HG03175 (cell line): ENCODE data around the gene PTPN4.
"Not testable (repeated sequence)": the region's sequence is repeated elsewhere in the genome, so short reads cannot be mapped to it uniquely, and the experiment has no call there.

Source experiments
- ATAC-seq: cut with Tn5 transposase; IDR thresholded peaks from one replicate; pipeline ENCODE4 v1.9.1; 2021; ENCODE audit warnings: mild to moderate bottlenecking, moderate library complexity; ENCODE audit not compliant: unreplicated experiment

The PTPN4 gene

DNA sequence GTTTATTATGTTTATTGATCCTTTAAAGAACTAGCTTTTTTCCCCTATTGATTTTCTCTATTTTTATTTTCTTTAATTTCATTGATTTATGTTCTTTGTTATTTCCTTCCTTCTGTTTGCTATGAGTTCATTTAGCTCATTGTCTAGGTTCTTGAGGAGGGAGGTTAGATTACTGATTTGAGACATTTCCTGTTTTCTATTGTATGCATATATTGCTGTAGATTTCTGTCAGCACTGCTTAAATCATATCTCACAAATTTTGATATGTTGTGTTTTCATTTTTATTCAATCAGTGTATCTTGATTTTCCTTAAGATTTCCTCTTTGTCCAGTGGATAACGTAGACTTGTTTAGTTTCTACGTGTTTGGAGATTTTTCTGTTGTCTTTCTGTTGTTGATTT is 43.4 kb downstream of the PTPN4 start:
- no peak for ATAC-seq

DNA sequence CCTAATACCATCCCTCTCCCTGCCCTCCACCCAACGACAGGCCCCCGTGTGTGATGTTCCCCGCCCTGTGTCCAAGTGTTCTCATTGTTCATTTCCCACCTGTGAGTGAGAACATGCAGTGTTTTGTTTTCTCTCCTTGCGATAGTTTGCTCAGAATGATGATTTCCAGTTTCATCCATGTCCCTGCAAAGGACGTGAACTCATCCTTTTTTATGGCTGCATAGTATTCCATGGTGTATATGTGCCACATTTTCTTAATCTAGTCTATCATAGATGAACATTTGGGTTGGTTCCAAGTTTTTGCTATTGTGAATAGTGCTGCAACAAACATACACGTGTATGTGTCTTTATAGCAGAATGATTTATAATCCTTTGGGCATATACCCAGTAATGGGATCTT is 44.7 kb downstream of the PTPN4 start:
- ATAC-seq: not testable (repeated sequence)

DNA sequence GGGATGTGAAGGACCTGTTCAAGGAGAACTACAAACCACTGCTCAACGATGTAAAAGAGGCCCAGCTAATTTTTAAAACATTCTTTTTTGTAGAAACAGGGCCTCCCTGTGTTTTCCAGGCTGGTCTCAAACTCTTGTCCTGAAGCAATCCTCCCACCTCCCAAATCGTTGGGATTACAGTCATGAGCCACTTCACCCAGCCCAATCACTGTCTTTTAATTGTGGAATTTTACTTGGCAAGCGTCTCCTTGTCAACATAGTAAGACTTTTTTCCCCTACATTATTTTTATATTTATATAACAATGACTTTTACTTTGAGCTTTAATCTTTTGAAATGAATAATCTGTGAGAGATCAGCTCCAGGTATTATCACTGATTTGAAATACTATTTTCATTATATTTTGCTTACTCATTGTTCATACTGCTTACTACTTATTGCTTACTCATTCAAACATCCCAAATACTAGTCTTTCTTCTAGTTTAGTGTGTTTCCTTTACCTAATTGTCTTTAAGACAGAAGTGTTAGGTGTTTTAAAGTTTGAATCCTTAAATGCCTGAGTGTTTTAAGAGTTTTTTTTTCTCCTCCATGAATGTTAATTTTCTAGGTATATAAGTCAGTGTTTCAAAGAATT is 48.9 kb downstream of the PTPN4 start:
- no peak for ATAC-seq

DNA sequence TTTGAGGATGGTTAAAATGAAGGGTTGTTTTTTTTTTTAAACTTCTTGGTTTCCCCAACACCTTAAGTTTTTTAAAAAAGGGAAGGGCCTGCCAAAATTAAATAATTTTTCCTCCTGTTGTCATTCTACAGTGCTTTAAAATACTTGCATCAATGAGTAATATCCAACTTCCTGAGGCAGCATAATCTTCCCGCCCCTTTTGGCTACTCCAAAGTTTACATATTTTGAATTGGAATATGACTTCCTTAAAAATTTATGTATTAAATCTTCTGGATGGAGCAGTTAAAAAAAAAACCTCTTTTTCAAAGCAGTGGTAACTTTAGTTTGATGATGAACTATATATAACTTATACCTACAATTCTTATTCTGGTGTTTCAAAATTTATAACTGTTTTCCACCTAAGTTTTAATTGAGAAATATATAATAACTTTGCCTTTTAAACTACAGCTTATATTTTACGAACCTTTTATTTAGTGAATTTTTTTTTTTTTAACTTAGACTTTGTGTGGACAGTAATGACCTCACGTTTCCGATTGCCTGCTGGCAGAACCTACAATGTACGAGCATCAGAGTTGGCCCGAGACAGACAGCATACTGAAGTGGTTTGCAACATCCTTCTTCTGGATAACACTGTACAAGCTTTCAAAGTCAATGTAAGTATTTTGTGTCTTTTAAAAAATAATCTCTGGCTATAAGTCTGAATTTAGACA is 49.8 kb downstream of the PTPN4 start:
- no peak for ATAC-seq

DNA sequence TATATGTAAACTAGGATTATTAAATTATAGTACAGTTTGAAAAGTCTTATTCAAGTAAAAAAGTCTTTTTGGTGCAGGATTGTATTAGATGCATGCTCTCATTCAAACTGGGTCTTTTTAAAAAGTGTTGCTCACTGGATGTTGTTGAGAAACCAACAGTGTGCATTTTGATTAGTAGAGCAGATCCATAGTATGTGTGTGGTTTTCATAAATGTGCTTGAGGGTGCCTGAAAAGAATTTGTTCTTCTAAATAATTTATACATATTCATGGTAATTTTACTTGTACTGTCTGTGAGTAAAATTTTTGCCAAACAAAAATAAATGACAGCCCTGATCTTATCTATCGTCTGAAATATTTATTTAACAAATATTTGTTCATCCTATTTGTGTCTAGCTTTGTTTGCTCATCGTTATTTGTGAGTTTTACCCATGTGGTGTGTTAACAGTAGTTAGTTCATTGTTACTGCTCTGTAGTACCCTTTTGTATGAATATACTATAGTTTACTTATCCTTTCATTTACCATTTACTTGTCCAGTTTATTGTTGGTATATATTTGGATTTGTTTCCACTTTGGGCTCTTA is 50.4 kb downstream of the PTPN4 start:
- no peak for ATAC-seq

DNA sequence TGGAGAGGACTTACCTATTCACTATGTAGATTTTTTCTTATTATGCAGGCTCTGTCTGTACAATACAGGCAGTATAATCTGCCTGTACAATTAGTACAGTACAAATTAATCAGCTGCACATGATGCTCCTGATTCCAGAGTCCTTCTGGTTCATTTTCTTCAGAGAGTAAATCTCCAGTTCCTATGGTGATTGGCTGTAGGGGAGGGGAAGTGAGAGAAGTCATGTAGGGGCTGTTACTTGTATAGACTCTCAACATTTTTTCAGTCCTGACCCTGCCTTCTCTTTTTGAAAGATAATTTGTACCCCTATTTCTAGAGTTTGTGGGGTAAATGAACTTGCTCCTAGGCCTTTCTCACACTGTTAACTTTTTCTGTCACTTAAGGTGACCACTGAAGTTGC is 54.5 kb downstream of the PTPN4 start:
- no peak for ATAC-seq

DNA sequence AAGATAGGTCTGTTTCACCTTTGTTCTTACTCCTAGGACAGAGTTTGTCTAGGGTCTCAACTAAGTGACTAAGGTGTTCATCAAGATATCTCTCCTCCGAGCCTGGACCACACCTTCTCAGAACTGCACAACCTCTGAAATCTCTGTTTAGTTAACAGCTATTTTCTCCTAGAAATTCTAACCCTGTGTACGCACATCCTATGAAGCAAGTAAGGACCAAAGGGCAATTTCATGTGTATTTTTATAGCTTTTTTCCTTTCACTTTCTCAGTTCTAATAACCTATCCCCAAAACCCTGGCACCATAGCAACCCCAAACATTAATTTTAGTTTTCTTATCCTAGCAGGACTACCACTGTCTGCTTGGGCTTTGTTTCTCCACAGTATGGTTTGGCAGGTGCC is 59.1 kb downstream of the PTPN4 start:
- no peak for ATAC-seq

DNA sequence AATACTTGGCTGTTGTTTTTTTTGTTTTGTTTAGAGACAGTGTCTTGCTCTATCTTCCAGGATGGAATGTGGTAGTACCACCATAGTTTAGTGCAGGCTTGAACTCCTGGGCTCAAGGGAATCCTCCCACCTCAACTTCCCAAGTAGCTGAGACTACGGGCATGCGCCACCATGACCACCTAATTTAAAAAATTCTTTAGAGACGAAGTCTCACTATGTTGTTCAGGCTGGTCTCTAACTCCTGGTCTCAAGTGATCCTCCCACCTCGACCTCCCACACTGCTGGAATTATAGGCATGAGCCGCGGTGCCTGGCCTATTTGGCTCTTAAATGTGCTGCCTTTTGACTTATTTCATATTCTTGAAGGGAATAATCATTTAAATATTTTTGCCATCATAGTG is 60.1 kb downstream of the PTPN4 start:
- ATAC-seq: no peak

DNA sequence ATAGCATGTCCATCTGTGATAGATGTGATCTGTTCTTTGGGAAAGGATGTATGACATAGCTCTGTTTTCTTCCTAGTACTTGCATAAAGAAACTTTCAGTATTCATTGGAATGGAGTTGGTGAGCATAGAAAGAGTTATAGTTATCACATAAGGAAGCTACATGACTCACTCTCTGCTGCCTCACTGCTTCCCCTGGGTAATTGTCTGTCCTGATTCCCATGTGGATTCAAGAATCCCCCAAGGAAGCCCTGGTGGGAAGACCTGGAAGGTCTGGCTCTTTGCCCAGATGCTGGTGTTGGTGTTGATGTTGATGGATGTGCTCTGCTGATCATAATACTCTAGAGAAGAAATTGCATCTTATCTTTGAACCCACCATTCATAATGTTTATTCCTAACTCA is 60.6 kb downstream of the PTPN4 start:
- ATAC-seq: no peak

DNA sequence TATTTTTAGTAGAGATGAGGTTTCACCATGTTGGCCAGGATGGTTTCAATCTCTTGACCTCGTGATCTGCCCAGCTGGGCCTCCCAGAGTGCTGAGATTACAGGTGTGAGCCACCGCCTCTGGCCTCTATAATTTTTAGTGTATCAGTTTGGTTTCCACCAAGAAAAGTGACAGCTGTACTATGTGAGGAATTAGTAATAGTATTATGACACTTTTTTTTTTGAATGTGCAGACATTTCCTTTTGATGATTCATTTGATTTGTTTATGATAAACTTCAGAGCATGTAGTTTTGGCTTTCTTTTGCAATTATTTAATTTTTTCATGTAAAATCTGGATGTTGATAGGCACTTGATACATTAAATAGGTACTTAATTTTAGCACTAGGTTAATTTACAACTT is 61.5 kb downstream of the PTPN4 start:
- ATAC-seq: no peak

DNA sequence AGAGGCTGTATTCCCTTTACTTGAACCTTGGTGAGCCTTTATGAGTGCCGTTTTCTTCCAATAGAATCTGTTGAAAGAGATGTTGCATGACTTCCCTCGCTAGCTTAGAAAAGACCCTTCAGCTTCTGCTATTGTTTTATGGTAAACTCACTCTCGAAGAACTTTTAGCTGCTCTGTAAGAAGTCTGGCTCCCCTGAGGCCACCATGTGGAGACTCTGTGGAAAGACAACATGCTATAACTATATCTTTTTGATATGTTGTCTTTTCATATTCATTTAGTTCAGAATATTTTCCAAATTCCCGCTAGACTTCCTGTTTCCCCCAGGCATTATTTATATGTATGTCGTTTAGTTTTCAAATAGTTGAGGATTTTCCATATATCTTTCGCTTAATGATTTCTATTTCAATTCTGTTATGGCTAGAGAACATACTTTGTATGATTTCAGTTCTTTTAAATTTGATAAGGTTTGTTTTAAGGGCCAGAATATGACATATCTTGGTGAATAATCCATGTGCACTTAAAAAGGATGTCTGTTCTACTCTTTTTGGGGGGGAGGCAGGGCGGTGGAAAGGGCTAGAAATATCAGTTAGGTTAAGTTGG is 64.1 kb downstream of the PTPN4 start:
- ATAC-seq: no peak

DNA sequence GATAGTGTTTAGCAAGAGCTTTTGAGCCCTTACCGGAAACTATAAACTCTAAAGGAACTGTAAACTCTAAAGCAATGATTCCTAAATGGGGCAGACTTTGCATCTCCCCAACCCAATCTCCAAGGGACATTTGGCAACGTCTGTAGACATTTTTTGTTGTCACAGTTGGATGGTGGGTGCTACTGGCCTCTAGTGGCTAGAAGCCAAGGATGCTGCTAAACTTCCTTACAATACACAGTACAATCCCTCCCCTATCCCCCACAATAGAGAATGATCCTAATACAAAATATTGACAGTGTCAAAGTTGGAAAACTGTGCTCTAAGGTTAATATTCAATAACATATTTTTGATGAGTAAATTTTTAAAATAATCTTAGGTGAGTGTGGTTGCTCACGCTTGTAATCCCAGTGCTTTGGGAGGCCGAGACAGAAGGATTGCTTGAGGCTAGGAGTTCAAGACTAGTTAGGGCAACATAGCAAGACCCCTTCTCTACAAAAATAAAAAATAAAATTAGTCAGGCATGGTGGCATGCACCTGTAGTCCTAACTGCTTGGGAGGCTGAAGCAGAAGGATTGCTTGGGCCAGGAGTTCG is 66.7 kb downstream of the PTPN4 start:
- no peak for ATAC-seq

DNA sequence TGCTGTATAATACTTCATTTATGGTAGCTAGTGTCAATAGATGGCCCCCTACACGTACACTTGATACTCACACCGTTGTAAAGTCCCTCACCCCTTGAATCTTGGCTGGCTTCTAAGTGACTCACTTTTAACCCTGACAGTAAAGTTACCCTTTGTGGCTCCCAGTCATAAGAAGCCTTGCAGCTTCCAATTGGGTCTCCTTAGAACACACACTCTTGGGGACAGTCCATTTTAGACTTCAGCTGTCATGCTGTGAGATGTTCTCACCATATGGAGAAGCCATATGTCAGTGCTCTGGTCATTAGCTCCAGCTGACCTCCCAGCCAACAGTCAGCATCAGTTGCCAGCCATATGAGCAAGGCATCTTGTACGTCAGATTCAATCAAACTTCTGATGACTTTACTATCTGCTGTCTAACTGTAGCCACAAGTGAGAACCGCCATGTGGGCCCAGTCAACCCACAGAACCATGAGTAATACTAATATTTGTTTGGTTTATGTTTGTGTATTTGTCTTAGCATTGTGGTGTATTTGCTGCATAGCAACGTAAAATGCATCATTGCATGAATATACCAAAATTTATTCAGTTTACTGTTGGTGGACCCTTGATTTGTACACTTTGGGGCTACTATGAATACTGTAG is 68.3 kb downstream of the PTPN4 start:
- ATAC-seq: peak; percentile 32

DNA sequence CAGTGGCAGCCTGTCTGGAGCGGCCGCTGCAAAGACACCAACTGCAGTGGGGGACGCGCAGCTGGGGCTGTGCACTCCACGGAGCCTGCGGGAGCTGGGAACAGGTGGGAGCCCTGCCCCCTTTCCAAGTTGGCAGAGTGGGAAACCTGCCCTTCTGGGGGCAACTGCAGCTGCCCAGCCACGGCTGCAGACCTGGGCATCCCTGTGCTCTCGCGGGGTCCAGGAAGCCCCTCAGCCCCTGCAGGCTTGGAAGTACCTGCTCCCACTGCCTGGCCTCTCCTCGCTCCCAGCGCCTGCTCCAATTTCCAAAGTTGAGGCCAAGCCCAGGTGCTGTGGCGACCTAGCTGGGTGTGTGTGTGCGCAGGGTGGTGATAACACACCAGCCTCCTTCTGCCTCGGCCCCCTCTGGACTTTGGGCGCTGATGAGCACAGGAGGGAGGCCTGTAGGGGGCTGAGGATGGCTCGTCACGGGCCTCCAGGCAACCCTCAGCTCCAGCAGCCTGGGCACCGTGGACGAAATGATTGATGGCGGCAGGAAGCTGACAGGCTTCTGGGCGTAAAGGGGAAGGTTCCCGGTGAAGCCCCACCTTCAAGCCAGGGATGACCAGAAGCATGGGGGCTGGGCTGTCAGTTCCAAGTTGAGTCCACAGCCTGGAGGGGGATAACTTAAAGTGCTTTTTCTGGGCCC is 76.9 kb downstream of the PTPN4 start:
- no peak for ATAC-seq

DNA sequence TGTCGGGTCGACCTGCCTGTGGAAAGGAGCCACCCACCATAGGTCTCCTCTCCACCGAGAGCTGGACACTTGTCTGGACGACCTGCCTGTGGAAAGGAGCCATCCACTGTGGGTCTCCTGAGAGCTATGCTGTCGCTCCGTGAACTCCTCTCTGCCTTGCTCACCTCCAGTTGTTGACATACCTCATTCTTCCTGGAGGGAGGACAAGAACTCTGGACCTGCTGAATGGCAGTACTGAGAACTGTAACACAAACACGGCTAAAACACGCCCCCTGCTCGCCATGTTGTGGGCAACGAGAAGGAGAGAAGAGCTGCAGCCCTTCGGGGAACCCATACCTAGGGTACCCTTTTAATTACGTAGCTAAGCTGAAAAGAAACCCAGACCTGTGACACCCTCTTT is 77.6 kb downstream of the PTPN4 start:
- ATAC-seq: no peak

DNA sequence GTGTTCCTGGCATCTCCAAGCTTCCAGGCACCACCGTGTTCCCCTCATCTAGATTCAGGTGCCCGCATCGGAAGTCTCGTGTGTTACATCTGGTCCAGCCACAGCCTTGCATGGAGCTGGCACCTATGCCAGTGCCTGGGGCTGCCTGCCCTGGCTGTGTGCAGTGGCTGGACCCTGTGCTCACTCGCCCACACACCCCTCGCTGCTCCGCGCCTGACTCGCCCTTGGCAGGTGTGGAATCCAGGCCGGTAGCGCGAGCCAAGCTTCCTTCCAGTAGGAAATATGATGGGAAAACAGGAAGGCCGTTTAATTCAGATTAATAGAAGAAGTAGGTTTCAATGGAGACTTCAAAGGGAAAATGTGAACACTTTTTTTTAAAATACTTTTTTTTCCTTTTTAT is 78.0 kb downstream of the PTPN4 start:
- no peak for ATAC-seq

DNA sequence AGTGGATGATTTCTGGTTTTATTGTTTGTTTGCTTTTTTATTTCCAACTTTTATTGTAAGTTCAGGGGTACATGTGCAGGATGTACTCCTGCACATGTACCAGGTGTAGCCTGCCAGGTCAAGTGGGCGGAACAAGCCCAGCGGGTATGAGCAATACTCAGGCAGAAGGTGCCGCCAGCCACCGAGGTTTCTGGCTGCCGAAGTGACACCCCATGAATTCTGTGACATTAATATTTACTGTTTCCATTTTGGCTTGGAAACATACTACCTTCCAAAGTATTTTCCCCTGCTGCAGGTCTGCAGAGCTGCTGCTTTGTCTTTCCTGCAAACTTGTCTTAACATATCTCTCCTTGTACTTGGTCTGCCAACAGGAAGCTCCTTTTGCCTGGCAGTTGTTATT is 78.5 kb downstream of the PTPN4 start:
- no peak for ATAC-seq

DNA sequence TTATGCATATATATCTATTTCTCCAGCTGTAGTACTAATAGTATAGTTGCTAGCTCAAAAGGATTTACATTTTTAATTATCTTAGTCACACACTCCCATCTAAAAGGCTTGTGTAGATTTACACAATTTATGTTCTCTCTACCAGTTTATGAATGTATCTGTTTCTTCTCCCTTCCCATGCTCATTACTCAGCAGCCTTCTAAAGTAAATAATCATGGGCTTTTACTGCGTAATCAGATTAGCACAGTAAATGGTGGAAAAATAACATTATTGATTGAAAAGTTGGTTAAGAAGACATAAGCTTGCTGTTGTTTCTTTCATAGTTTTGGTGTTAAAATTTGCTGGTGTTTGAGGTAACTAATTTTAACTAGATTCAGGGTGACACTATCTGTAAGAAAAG is 81.8 kb downstream of the PTPN4 start:
- no peak for ATAC-seq

DNA sequence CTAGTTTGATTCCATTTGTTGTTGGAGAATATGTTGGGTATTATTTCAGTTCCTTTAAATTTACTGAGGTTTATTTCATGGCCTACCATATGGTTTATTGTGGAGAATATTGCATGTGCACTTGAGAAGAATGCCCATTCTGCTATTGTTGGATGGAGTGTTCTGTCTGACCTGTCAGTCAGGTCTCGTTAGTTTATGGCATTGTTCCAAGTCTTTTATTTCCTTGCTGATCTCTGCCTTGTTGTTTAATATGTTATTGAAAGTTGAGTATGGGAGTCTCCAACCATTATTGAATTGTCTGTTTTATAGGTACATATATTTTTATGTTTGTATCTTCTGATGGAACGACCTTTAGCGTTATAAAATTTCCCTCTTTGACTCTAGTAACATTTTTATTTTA is 86.3 kb downstream of the PTPN4 start:
- no peak for ATAC-seq

DNA sequence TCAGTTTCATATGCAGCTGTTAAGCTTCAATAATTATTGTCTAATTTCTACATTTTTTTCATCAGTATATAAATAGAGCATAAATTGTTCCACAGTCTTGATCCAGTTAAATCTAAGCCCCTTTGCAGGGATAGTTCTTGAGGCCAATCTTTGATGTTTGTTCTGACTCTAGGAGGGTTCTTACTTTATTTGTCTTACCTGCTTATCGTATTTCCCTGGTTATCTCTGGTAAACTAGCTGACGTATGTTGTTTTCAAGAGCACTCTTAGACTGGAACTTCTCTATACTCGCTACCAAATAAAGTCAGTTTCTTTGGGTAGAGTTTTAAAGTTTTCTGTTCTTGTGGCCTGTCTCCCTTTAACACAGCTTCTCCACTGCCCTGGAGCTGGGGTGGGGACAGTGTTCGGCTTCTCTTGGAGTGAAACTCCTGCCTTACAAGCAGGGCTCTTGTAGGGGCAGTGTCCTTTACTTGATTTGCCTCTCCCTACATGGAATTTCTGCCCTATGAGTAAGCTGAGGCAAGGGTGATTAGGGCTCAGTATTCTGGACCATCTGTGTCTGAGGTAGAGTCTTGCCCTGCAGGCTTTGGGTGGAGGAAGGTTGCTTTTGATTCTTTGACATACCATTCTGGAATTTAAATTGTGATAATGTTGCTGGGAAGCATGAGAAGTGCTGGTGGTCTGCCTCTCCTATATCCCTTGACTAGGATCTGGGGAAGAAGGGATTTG is 90.3 kb downstream of the PTPN4 start:
- ATAC-seq: no peak
